Pulmonary artery endothelial cell (primary cell): ENCODE data around the gene TNFRSF8. TPM values are rescaled to one million over a fixed set of nuclear protein-coding genes. Genes with fewer than 3 reads are reported as not detected.
"Not testable (repeated sequence)": the region's sequence is repeated elsewhere in the genome, so short reads cannot be mapped to it uniquely, and the experiment has no call there.

Source experiments
- DNase-seq: peaks from one replicate; pipeline ENCODE4 v3.0.0-alpha.2; 2011; ENCODE audit warnings: low read depth, low spot score
- total RNA-seq: library from RNA; depleted of rRNA; stranded (reverse); fragments of >200 nt; gene quantifications from 2 replicates; pipeline ENCODE4 v1.2.3, GENCODE V29; 2014

Gene TNFRSF8
- total RNA-seq = 0.20 and 0.32 TPM in 2 replicates

DNA sequence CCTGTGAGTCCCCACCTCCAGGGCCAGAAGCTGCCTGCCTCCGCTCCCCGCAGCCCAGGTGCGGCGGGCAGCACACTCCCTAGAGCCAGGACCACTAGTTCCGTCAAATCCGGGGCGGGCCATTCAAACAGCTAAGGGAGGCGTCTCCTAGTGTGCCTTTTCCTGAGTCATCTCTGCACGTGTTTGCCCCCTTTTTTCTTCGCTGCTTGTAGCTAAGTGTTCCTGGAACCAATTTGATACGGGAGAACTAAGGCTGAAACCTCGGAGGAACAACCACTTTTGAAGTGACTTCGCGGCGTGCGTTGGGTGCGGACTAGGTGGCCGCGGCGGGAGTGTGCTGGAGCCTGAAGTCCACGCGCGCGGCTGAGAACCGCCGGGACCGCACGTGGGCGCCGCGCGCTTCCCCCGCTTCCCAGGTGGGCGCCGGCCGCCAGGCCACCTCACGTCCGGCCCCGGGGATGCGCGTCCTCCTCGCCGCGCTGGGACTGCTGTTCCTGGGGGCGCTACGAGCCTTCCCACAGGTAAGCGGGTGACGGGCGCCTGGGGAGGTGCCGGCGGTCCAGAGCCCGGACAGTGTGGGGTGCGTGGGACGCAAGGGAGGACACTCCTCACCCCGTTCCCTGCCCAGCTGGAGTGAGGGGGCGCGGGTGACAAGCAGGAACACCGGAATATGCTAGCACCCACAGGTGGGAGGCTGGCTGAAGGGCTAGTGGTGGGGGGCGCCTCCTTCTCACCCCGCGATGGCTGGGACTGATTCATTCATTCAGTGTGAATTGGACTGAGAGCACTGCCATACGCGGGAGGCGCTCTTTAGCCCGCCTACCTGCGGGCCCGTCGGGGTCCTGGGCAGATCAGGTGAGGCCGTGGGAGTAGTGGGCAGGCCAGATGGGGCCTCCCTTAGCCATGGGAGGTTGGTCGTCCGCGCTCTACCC, at the start of gene TNFRSF8:
Gene TNFRSF8, plus strand, starts transcription at position 163 of the 932 bp plus-strand sequence. Its CDS starts 296 bp downstream, at position 459.
- no peak for DNase-seq

DNA sequence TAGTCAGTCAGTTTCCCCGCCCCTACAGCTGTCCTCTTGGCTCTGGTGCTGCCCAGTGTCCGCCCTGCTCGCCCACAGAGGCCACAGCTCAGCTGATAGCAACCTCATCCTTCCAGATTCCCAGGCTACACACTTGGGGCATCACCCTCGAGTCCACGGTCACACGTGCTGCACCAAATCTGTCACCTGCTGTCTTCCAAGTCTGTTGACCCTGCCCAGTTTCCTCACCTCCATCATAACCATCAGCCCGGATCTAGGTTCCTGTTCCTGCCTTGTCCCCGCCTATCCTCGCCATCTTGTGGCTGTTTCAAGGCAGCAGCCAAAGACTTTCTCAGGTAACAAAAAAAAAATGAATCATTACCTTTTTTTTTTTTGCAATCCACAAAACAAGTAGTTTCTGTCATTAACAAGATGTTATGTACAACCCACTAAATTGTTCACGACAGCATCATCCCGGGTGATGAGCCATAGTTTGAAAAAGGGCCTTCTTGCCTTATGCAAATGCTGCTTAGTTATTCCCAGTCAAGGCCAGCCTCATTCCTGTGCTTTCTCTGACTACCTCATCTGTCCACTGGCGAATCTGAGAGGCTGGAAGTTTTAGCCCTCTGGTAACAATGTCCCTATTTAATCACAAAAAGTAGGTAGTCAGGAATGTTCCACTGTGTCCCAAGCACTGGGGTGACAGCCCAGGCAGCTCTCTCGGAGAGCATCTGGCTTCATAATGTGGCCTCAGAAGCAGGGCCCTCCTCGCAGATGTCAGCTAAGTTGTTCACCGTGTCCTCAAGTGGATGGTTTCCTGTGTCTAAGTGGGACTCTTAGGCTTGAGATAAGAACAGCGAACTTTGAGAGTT, 48.7 kb upstream of the TNFRSF8 start:
- DNase-seq = no peak

DNA sequence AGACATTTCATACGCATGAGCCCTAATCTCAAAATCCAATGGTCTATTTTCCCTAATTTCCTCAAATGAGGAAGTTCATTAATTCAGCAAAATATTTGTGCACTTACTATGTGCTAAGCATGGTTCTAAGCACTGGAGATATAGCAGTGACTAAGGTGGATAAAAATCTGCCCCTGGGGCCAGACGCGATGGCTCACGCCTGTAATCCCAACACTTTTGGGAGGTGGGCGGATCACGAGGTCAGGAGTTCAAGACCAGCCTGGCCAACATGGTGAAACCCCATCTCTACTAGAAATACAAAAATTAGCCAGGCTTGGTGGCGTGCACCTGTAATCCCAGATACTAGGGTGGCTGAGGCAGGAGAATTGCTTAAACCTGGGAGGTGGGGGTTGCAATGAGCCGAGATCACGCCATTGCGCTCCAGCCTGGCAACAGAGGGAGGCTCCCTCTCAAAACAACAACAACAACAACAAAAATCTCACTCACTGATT, 48.1 kb upstream of the TNFRSF8 start:
- DNase-seq = no peak

DNA sequence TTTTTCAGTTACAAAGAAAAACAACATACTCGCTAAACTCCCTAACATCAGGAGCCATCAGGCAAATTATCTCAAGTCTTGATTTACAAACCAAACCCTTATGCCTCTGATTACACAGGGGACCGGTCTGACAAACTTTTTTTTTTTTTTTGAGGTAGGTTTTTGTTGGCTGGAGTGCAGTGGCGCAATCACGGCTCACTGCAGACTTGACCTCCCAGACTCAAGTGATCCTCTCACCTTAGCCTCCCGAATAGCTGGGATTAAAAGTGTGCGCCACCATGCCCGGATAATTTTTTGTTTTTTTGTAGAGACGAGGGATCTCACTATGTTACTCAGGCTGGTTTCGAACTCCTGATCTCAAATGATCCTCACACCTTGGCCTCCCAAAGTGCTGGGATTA, 47.6 kb upstream of the TNFRSF8 start:
- DNase-seq = no peak

DNA sequence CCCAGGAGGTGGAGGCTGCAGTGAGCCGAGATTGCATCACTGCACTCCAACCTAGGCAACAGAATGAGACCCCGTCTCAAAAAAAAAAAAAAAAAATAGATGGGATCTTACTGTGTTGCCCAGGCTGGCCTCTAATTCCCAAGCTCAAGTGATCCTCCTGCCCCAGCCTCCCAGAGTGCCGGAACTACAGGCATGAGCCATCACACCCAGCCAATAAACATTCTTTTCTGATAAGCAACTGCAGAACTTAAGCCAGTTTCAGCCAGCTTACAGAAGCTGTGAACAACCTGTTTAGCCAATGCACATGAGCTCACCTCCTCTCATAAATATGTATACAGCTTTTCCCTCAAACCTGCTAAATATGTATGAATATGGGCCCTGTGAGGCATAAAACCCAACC, 46.9 kb upstream of the TNFRSF8 start:
- no peak for DNase-seq

DNA sequence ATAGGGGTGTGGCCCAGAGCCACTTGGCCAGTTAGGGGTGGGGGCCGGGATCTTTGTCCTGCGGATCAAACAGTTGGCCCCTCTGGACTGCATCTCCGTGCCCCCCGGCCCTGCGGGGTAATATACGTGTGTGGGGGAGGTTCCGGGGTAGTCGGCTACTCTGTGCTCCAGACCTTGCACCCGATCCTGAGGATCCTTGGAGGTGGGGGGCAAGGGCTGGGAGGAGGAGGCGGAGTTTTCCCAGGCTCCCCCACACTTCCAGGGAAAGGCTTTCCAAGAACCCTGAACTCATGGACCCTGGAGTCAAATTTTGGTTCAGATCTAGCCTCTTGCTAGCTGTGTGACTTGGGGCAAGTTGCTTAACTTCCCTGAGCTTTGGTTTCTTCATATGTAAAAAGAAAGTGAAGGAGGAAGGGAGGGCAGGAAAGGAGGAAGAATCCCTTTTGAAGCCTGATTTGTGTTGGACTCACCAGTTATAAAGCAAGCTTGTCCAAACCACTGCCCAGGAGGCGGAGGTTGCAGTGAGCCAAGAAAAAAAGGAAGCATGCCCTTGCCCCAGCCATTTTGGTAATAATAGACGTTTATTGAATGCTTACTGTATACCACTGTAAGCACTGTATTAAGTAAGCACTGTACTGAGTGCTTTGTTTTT, 43.1 kb upstream of the TNFRSF8 start:
- no peak for DNase-seq

DNA sequence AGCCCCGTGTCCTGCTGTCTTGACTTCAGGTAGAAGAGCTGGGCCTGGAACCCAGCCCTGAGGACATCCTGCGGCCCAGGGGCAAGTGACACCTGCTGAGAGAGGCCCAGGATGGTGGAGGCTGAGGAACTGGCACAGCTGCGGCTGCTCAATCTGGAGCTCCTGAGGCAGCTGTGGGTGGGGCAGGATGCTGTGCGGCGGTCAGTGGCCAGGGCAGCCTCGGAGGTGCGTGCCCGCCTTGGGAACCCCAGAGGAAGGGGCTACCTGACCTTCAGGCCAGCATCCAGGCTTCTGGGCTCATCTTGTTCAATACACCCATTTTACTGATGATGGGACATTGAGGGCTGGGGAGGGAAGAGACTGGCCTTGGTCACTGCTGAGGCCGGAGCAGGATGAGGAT, 41.5 kb upstream of the TNFRSF8 start:
- no peak for DNase-seq

DNA sequence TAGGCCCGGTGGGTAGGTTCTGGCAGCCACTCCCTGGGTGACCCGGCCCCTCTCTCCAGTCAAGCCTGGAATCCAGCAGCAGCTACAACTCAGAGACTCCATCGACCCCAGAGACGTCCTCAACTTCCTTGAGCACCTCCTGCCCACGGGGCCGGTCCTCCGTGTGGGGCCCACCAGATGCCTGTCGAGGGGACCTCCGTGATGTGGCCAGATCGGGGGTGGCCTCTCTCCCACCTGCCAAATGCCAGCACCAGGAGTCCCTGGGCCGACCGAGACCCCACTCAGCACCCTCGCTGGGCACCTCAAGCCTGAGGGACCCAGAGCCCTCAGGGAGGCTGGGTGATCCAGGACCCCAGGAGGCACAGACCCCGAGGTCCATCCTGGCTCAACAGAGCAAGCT, 41.1 kb upstream of the TNFRSF8 start:
- DNase-seq = no peak

DNA sequence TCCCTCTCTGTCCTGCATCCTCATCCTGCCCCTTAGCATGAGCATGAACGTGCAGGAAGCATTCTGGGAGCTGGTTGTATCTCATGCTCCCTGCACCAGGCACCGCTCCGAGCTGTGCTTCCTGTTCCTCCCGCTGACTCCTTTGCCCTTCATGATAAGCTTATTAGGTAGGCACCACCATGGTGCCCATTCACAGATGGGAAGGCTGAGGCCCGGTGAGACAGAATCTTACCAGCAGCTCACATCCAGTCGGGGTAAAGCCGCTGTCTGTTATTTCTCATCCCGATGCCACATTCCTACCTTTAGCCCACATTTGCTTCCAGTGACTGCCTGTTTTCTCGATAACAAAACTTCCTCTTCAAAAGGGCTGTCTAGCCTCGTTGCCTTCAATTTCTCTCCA, 36.5 kb upstream of the TNFRSF8 start:
- no peak for DNase-seq

DNA sequence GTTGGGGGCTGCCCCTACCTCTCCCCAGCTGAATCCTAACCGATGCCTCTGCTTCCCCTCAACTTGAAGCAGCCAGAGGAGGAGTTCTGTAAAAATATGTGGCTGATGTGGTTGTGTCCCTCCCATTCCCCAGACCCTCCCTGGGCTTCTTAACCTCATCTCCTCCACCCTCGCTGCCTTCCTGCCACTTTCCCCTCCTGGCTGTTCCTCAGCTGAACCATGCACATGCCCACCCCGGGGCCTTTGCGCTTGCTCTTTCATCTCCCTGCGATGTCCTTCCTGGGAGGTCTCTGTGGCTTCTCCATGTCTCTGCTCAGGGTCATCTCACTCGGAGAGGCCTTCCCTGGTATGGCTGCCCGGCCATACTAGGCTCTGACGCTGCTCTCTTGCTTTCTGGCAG, 34.9 kb upstream of the TNFRSF8 start:
- DNase-seq = no peak

DNA sequence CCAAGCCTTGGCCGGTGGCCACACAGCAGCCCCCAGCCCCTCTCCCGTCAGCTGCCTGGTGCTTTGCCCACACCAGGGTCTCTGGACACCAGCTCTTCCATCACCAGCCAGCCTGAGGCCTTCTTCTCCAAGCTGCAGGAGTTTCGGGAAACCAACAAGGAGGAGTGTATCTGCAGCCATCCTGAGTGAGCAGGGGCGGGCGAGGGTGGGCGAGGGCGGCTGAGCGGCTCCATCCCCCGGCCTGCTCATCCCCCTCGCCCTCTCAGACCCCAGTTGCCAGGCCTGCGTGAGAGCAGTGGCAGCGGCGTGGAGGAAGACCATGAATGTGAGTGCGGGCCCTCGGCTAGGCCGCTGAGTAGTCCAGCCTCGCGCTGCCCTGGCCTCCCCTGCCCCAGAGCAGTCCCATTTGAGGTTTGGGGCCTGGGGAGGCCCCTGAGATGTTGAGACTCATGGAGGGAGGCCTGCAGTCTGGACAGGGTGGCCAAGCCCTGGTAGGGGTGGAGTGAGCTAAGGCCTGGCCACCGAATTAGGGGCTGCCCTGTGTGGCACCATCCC, 34.1 kb upstream of the TNFRSF8 start:
- DNase-seq = no peak

DNA sequence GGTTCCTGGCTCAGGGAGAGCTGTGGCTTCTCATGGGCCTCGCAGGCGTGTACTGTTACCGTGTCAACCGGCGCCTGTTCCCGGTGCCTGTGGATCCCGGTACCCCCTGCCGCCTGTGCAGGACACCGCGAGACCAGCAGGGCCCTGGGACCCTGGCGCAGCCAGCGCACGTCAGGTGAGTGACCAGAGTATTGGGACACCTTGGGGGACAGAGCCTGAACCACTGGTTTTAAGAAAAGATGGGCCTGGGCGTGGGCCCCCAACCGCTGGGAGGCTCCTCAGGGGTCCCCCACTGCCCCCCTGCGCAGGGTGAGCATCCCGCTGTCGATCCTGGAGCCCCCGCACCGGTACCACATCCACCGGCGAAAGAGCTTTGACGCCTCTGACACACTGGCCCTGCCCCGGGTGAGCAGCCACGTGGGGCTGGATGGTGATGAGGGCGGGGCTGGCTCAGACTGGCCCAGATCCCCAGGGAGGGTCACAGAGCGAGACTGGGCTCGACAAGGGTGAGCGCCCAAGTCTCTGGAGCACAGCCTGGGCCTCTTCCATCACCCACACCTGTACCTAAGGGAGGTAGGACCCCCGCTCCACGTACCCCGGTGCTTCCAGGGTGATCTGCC, 33.3 kb upstream of the TNFRSF8 start:
- DNase-seq = no peak

DNA sequence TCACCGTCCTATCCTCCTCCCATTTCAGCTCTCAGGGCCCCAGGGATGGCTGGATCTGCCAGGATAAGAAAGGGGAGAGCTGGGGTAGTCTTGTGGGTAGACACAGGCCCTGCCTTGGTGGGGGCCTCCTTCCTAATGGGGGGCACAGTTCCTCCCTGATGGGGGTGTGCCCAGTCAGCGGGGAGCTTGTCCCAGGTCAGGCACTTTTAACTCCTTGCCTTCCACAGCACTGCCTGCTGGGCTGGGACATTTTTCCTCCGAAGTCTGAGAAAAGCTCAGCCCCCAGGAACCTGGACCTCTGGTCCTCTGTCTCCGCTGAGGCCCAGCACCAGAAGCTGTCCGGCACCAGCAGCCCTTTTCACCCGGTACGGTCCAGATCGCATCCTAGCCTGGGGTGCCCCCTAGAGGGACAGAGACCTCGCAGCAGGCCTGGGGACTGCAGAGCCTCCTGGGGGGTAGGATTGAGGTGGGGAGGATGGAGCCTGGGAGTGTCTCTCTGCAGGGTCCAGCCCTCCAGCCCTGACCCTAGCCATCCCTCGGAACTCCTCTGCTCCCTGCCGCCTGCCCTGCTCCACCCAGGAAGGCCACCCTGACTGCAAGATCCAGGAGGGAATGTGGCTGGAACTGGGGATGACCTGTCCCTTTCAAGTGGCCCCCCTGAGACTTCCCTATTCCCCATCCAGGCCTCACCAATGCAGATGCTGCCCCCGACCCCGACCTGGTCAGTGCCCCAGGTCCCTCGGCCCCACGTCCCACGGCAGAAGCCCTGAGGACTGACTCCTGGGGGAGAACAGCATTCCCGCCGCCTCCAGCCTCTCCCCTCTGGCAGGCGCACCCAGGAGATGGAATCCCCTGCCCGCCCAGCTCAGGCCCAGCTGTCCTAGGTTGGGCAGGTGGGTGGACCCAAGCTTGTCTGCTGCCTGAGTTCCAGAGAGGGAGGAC, 31.8 kb upstream of the TNFRSF8 start:
- no peak for DNase-seq

DNA sequence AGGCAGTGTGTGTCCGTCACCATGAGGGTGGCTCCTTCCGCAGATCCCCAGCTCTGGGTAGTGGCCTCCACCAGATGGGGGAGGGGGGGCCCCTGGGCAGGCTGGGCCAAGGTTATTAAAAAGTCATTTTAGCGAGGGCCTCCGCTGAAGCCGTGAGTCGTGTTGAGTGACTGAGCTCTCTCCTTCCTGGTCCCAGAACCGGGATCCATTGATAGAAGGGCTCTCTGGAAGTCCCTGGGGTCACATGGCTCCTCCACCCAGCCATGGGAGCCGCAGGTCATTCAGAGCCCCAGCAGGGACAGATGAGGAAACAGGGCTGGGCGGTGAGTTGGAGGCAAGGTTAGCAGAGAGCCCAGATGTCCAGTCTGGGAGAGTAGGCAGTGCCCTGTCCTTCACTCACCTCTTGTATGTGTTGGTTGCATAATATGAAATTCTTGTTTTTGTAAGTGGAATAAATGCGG, 30.9 kb upstream of the TNFRSF8 start:
- no peak for DNase-seq

DNA sequence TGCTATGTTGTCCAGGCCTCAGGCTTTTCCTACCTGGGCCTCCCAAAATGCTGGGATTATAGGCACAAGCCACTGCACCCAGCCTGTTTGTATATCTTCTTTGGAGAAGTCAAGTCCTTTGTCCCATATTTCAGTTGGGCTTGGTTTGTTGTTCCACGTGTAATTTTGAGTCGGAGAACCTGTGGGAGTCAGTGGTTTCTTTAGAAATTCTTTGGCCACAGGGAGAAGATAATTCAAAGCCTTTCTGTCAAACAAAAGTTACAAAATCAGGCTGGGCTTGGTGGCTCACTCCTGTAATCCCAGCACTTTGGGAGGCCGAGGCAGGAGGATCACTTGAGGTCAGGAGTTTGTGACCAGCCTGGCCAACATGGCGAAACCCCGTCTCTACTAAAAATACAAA, 29.7 kb upstream of the TNFRSF8 start:
- not testable (repeated sequence) for DNase-seq

DNA sequence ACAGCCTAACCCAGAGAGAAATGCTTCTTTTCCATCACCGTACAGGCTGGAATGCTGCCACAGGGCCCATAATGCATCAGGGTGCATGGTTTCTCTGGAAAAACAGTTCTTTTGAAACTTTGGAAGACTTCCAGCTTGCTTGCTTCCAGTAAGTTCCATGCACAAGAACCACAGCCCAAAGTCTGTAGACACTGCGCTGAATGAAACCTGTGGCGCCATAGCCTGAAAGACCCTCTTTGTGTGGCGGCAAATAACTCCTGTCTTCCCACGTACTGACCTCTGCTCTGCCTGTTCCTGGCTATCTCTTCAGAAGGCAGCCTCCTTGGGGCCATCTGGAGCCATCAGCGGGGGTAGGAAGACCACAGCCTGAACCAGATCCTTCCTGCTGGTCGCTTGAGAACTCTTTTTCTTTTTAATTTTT, 28.7 kb upstream of the TNFRSF8 start:
- DNase-seq = no peak

DNA sequence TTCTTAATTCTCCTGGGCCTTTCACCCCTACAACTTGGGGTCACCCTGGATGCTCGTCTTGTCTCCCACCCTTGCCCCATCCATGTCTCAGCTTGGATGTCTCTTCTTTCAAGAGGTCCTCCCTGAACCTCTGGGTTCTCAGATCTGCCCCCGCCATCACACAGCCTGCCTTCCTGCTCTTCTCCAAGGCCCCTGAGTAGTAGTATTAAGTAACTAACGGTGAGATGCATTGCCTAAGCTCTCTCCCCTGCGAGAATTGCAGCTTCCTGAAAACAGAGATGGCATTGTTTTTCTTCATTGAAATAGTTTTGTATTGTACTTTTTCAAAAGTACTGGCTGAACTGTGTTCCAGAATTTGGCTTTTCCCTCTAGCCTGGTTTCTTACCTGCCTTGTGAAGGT, 27.8 kb upstream of the TNFRSF8 start:
- no peak for DNase-seq

DNA sequence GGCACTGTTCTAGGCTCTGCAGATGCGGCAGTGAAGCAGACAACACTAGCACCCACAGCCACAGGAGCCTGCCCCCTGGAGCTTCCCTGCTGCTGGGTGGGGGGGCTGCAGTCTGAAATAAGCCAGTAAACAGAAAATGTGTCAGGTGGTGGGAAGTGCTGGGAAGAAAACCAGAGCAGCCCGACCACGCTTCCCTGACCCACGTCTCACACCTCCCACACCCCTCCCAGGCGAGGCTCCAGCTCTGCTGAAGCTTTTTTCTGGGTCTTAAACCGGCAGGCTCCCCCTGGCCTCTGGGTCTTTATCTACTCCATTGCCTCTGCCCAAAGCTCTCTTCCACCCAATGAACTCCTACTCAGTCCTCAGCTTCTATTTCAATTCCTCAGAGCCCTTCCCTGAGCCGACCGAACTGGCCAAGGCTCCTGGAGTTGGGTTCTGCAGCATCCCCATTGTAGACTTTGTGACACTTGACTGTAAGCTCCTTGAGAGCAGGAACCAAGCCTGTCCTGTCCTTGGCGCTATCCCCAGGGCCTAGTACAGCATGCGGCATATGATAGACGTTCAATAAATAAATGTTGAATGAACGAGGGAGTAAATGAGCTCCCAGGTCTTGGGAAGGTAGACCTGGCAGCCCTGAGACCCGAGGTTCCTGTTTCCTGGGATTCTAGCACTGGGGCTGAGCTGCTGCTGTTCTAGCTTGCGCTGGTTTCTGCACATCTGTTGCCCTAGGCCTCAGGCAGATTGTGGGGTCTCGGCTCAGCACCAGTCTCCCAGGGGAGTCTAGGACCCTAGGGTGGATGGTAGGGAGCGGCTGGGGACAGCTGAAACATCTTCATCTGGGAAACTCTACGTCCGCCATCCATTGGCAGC, 25.4 kb upstream of the TNFRSF8 start:
- no peak for DNase-seq
